Colonic mucosa (tissue), 4 donors: Measurements from ENCODE around the gene ARHGAP28. TPM values are rescaled to one million over a fixed set of nuclear protein-coding genes. Genes with fewer than 3 reads are reported as not detected.

Source experiments
- DNase-seq: peaks from one replicate; pipeline ENCODE4 v3.0.0-alpha.2; 2020
- H3K27ac ChIP-seq: fragments of 200-600 bp; one replicate; pipeline ENCODE4 v1.8.0; 2021
- H3K27me3 ChIP-seq: fragments of 200-600 bp; one replicate; pipeline ENCODE4 v1.8.0; 2021
- H3K36me3 ChIP-seq: fragments of 200-600 bp; one replicate; pipeline ENCODE4 v1.8.0; 2021
- H3K4me1 ChIP-seq: fragments of 200-600 bp; one replicate; pipeline ENCODE4 v1.8.0; 2021; ENCODE audit warnings: mild to moderate bottlenecking
- H3K4me3 ChIP-seq: fragments of 200-600 bp; one replicate; pipeline ENCODE4 v1.8.0; 2021
- H3K9ac ChIP-seq, 2 donors: one replicate each; pipeline ENCODE4 v1.7.0; 2013; ENCODE audit warnings: control low read depth in 2 of 2, low read depth in 2 of 2, low read length in 2 of 2
- H3K9me3 ChIP-seq: fragments of 200-600 bp; one replicate; pipeline ENCODE4 v1.8.0; 2021
- intact Hi-C: fragments of 100-400 bp; cut with DNase I; formaldehyde crosslinking; loops from one replicate; pipeline ENCODE4 v1.14.1; 2022
- total RNA-seq, 2 donors: library from RNA; stranded (reverse); fragmentation: NEBNext Ultra II Directional in 1 of 2; extraction: Animal tissue kit (Norgen Biotek cat#: 25700) in 1 of 2; gene quantifications; one replicate each; pipeline ENCODE4 v1.2.1, GENCODE V29; 2021
- TF ChIP-seq, protein P1 (sequence below): fragments of 200-600 bp; IDR thresholded peaks from one replicate; pipeline ENCODE4 v1.8.0; 2022; ENCODE audit warnings: antibody characterized with exemption, mild to moderate bottlenecking
- donor health status: healthy.
- donor health status: DM: no; HTN: no; CAD: no.
- donor health status: DM: no; HTN: no; CAD: no.

ARHGAP28 gene
- total RNA-seq, 2 donors from 2014 or later, result 1.9 to 2.9 TPM

- Histone ChIP-seq H3K9me3 (no peaks in the 10 kb centered on the region), H3K9ac (peak overlapping the region in 1 of 2 donors; percentile 78), H3K27me3 (no peaks in the 10 kb centered on the region), H3K4me1 (peaks cover 13% of the 10 kb centered on the region), H3K36me3 (no peaks in the 10 kb centered on the region), H3K27ac (peak overlapping the region; percentile 81), H3K4me3 (no peak overlapping the region)
- intact Hi-C loops, result no loop called here
- peak; percentile 48 for DNase-seq
- TF ChIP-seq, protein P1, sequence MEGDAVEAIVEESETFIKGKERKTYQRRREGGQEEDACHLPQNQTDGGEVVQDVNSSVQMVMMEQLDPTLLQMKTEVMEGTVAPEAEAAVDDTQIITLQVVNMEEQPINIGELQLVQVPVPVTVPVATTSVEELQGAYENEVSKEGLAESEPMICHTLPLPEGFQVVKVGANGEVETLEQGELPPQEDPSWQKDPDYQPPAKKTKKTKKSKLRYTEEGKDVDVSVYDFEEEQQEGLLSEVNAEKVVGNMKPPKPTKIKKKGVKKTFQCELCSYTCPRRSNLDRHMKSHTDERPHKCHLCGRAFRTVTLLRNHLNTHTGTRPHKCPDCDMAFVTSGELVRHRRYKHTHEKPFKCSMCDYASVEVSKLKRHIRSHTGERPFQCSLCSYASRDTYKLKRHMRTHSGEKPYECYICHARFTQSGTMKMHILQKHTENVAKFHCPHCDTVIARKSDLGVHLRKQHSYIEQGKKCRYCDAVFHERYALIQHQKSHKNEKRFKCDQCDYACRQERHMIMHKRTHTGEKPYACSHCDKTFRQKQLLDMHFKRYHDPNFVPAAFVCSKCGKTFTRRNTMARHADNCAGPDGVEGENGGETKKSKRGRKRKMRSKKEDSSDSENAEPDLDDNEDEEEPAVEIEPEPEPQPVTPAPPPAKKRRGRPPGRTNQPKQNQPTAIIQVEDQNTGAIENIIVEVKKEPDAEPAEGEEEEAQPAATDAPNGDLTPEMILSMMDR, result no peak
Observed at GRCh38 chr18:6948281-6949055, 219.0 kb downstream of the ARHGAP28 start.

DNA sequence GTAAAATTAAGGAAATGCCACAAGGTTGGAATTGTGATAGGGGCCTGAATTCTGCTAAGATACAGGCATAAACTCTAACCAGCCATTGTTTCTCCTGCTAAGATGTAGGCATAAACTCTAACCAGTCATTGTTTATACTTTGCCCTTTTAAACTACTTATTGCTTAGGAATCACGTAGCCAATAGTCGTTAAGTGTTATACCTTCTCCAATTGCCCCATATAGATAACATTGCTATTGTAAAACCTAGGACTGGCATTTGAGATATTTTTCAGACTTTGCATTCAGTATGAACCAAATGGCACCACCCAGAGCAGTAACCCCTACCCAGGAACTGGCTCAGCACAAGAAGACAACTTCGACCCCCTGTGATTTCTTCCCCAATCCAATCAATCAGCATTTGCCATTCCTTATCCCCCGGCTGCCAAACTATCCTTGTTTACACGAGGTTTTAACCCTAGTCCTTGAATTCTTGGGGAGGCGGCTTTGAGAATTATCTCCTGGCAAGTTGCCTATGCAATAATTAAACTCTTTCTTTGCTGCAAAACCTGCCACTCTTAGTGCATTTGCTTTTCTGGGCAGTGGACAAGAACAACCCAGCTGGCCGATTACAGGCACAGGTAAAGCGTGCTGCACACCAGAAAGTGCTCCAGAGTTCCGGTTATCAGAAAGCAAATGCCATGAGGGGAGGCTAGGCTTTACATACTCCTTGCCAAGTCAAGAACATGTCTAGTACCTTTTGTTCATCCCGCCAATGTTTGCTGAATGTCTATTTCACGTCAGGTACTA is 220.5 kb downstream of the ARHGAP28 start:
- peak overlapping the region; percentile 81 for H3K27ac ChIP-seq
- no peak overlapping the region for H3K4me3 ChIP-seq
- H3K9me3 ChIP-seq, result no peaks in the 10 kb centered on the region
- H3K27me3 ChIP-seq, result no peaks in the 10 kb centered on the region
- intact Hi-C loops, result no loop called here
- peak overlapping the region in 1 of 2 donors; percentile 78 for H3K9ac ChIP-seq
- TF ChIP-seq, protein P1, result no peak
- H3K4me1 ChIP-seq, result peaks cover 13% of the 10 kb centered on the region
- DNase-seq, result peak; percentile 57
- H3K36me3 ChIP-seq, result no peaks in the 10 kb centered on the region

DNA sequence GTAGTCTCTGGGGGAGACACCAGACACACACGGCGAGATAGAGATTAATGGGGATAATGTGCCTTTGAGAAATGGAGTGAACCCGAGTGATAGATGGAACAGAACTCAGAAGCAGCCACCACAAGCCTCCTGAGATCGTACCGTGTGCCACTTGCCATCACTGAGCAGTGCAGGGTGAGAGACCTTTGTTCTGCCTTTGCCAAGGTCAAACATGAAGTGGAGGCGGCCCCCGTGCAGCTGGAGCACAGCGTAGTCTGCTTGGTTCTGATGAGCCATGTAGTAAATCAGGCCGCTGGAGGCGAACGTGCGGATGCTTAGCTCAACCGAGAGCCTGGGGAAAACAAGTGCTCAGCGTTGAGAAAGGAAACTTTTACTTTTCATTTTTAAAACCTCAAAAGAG is 221.1 kb downstream of the ARHGAP28 start:
- H3K9me3 ChIP-seq, result no peaks in the 10 kb centered on the region
- TF ChIP-seq, protein P1, result no peak
- intact Hi-C loops, result no loop called here
- no peaks in the 10 kb centered on the region for H3K36me3 ChIP-seq
- no peak overlapping the region for H3K4me3 ChIP-seq
- H3K27ac ChIP-seq, result peak overlapping the region; percentile 81
- H3K9ac ChIP-seq, result peak overlapping the region in 1 of 2 donors; percentile 71
- no peak for DNase-seq
- H3K4me1 ChIP-seq, result peaks cover 13% of the 10 kb centered on the region
- H3K27me3 ChIP-seq, result no peaks in the 10 kb centered on the region

GRCh38 chr18:6951336-6952090 is 222.0 kb downstream of the ARHGAP28 start:
- Histone ChIP-seq H3K4me3 (no peak overlapping the region), H3K27ac (peak overlapping the region; percentile 81), H3K27me3 (no peaks in the 10 kb centered on the region), H3K4me1 (peaks cover 13% of the 10 kb centered on the region), H3K9me3 (no peaks in the 10 kb centered on the region), H3K36me3 (no peaks in the 10 kb centered on the region), H3K9ac (peak overlapping the region in 1 of 2 donors; percentile 71)
- TF ChIP-seq, protein P1, result no peak
- intact Hi-C loops, result no loop called here
- DNase-seq, result no peak

- H3K4me1 ChIP-seq, result peaks cover under 1% of the 10 kb centered on the region
- no peaks in the 10 kb centered on the region for H3K36me3 ChIP-seq
- DNase-seq, result no peak
- no peak overlapping the region for H3K27ac ChIP-seq
- H3K27me3 ChIP-seq, result no peaks in the 10 kb centered on the region
- intact Hi-C loops, result no loop called here
- H3K9me3 ChIP-seq, result no peaks in the 10 kb centered on the region
- TF ChIP-seq, protein P1, result no peak
- no peak overlapping the region for H3K4me3 ChIP-seq
- no peak overlapping the region for H3K9ac ChIP-seq
Observed at GRCh38 chr18:6954501-6954900, 225.0 kb downstream of the ARHGAP28 start.
